Neural progenitor cell (in vitro differentiated cells): ENCODE data around the gene OGDHL. TPM values are rescaled to one million over a fixed set of nuclear protein-coding genes. Genes with fewer than 3 reads are reported as not detected.

ENCODE experiments used
- DNase-seq: peaks from one replicate; pipeline ENCODE4 v3.0.0-alpha.2; 2016; ENCODE audit warnings: low spot score
- H2AFZ ChIP-seq: fragments of 200-600 bp; sonication (generic); replicated peaks from 2 replicates; pipeline ENCODE4 v1.6.1; 2016; ENCODE audit warnings: antibody characterized with exemption
- H3F3A ChIP-seq: fragments of 200-600 bp; sonication (generic); 2 replicates; pipeline ENCODE4 v1.6.1; 2016; ENCODE audit warnings: antibody characterized with exemption, low read depth
- H3K27ac ChIP-seq: fragments of 200-600 bp; sonication (generic); 2 replicates; pipeline ENCODE4 v1.5.1; 2016; ENCODE audit warnings: mild to moderate bottlenecking
- H3K27me3 ChIP-seq: fragments of 200-600 bp; sonication (generic); 2 replicates; pipeline ENCODE4 v1.6.1; 2016; ENCODE audit warnings: mild to moderate bottlenecking, moderate library complexity
- H3K36me3 ChIP-seq: fragments of 200-600 bp; sonication (generic); 2 replicates; pipeline ENCODE4 v1.5.1; 2016
- H3K4me1 ChIP-seq: fragments of 200-600 bp; sonication (generic); 2 replicates; pipeline ENCODE4 v1.6.1; 2016; ENCODE audit warnings: mixed run types
- H3K4me2 ChIP-seq: fragments of 200-600 bp; sonication (generic); 2 replicates; pipeline ENCODE4 v1.6.1; 2016
- H3K4me3 ChIP-seq: fragments of 200-600 bp; sonication (generic); 2 replicates; pipeline ENCODE4 v1.5.1; 2016
- H3K79me2 ChIP-seq: fragments of 200-600 bp; sonication (generic); 2 replicates; pipeline ENCODE4 v1.6.1; 2016; ENCODE audit warnings: low read depth
- H3K9ac ChIP-seq: fragments of 200-600 bp; sonication (generic); 2 replicates; pipeline ENCODE4 v1.6.1; 2016
- H3K9me3 ChIP-seq: fragments of 200-600 bp; sonication (generic); 2 replicates; pipeline ENCODE4 v1.5.1; 2016; ENCODE audit warnings: low read depth
- H4K20me1 ChIP-seq: fragments of 200-600 bp; sonication (generic); 2 replicates; pipeline ENCODE4 v1.6.1; 2016; ENCODE audit warnings: low read depth
- H3K27ac Mint-ChIP-seq: 3 replicates; pipeline ENCODE4 v1.8.0; 2021; ENCODE audit warnings: mixed read lengths
- H3K27me3 Mint-ChIP-seq: 2 replicates; pipeline ENCODE4 v1.8.0; 2022; ENCODE audit warnings: low read depth, mild to moderate bottlenecking, inconsistent platforms, moderate library complexity, mixed read lengths; ENCODE audit not compliant: insufficient read depth
- H3K36me3 Mint-ChIP-seq: 3 replicates; pipeline ENCODE4 v1.8.0; 2021; ENCODE audit warnings: mixed read lengths
- H3K4me1 Mint-ChIP-seq: 3 replicates; pipeline ENCODE4 v1.8.0; 2021; ENCODE audit warnings: mixed read lengths
- H3K4me3 Mint-ChIP-seq: 3 replicates; pipeline ENCODE4 v1.8.0; 2021; ENCODE audit warnings: mild to moderate bottlenecking, moderate library complexity, mixed read lengths
- H3K9me3 Mint-ChIP-seq: 3 replicates; pipeline ENCODE4 v1.8.0; 2020; ENCODE audit warnings: mixed read lengths
- EZH2 ChIP-seq: fragments of 200-600 bp; sonication (generic); IDR thresholded peaks from 2 replicates; pipeline ENCODE4 v1.6.1; 2017; ENCODE audit warnings: antibody characterized with exemption, mild to moderate bottlenecking, moderate library complexity
- EZH2phosphoT487 ChIP-seq: fragments of 200-600 bp; sonication (generic); IDR thresholded peaks from 2 replicates; pipeline ENCODE4 v1.6.1; 2017; ENCODE audit warnings: antibody characterized with exemption
- total RNA-seq: library from RNA; depleted of rRNA; stranded (reverse); fragments of >200 nt; gene quantifications from 2 replicates; pipeline ENCODE4 v1.2.3, GENCODE V29; 2015; ENCODE audit warnings: low replicate concordance
- TF ChIP-seq, protein P1 (sequence below): fragments of 200-600 bp; sonication (generic); IDR thresholded peaks from 2 replicates; pipeline ENCODE4 v1.5.1; 2017; ENCODE audit warnings: antibody characterized with exemption, mild to moderate bottlenecking

Gene OGDHL
- total RNA-seq, 1 donor from 2014 or later = 0.34 TPM

- H3K4me2 ChIP-seq = peak overlapping the region; percentile 38
- no peaks in the 10 kb centered on the region for H3K9me3 ChIP-seq
- no peak overlapping the region for H3K4me3 ChIP-seq
- H3K36me3 Mint-ChIP-seq = no peaks in the 10 kb centered on the region
- no peak overlapping the region for H2AFZ ChIP-seq
- TF ChIP-seq EZH2 (peak; percentile 39), EZH2phosphoT487 (no peak)
- peaks cover 8% of the 10 kb centered on the region for H3K9me3 Mint-ChIP-seq
- H3K9ac ChIP-seq = no peak overlapping the region
- peaks cover 31% of the 10 kb centered on the region for H3K4me1 Mint-ChIP-seq
- H3K27me3 ChIP-seq = peaks cover 74% of the 10 kb centered on the region
- peaks cover 16% of the 10 kb centered on the region for H3K27me3 Mint-ChIP-seq
- DNase-seq = no peak
- H3K27ac ChIP-seq = no peak overlapping the region
- H3K27ac Mint-ChIP-seq = no peak overlapping the region
- no peaks in the 10 kb centered on the region for H3K36me3 ChIP-seq
- no peak overlapping the region for H3K4me3 Mint-ChIP-seq
- H3F3A ChIP-seq = no peaks in the 10 kb centered on the region
- no peaks in the 10 kb centered on the region for H4K20me1 ChIP-seq
- H3K4me1 ChIP-seq = peaks cover 11% of the 10 kb centered on the region
- no peaks in the 10 kb centered on the region for H3K79me2 ChIP-seq
Measured at GRCh38 chr10:49688920-49689319, 73.2 kb downstream of the OGDHL start.

- Mint-ChIP-seq H3K27me3 (peaks cover 16% of the 10 kb centered on the region), H3K4me3 (no peak overlapping the region), H3K36me3 (no peaks in the 10 kb centered on the region), H3K9me3 (peaks cover 8% of the 10 kb centered on the region), H3K27ac (no peak overlapping the region), H3K4me1 (peaks cover 31% of the 10 kb centered on the region)
- H3K9me3 ChIP-seq = no peaks in the 10 kb centered on the region
- H3K4me1 ChIP-seq = peaks cover 11% of the 10 kb centered on the region
- DNase-seq = peak; percentile 18
- H3K4me3 ChIP-seq = no peak overlapping the region
- TF ChIP-seq, protein P1, sequence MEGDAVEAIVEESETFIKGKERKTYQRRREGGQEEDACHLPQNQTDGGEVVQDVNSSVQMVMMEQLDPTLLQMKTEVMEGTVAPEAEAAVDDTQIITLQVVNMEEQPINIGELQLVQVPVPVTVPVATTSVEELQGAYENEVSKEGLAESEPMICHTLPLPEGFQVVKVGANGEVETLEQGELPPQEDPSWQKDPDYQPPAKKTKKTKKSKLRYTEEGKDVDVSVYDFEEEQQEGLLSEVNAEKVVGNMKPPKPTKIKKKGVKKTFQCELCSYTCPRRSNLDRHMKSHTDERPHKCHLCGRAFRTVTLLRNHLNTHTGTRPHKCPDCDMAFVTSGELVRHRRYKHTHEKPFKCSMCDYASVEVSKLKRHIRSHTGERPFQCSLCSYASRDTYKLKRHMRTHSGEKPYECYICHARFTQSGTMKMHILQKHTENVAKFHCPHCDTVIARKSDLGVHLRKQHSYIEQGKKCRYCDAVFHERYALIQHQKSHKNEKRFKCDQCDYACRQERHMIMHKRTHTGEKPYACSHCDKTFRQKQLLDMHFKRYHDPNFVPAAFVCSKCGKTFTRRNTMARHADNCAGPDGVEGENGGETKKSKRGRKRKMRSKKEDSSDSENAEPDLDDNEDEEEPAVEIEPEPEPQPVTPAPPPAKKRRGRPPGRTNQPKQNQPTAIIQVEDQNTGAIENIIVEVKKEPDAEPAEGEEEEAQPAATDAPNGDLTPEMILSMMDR = no peak
- no peak for TF ChIP-seq EZH2
- peaks cover 70% of the 10 kb centered on the region for H3K27me3 ChIP-seq
- H2AFZ ChIP-seq = no peak overlapping the region
- peak overlapping the region; percentile 38 for H3K4me2 ChIP-seq
- H3K79me2 ChIP-seq = no peaks in the 10 kb centered on the region
- no peak overlapping the region for H3K9ac ChIP-seq
- no peak overlapping the region for H3K27ac ChIP-seq
- no peaks in the 10 kb centered on the region for H3K36me3 ChIP-seq
- no peaks in the 10 kb centered on the region for H4K20me1 ChIP-seq
- H3F3A ChIP-seq = no peaks in the 10 kb centered on the region
Measured at GRCh38 chr10:49688261-49688846, 73.8 kb downstream of the OGDHL start.

DNA sequence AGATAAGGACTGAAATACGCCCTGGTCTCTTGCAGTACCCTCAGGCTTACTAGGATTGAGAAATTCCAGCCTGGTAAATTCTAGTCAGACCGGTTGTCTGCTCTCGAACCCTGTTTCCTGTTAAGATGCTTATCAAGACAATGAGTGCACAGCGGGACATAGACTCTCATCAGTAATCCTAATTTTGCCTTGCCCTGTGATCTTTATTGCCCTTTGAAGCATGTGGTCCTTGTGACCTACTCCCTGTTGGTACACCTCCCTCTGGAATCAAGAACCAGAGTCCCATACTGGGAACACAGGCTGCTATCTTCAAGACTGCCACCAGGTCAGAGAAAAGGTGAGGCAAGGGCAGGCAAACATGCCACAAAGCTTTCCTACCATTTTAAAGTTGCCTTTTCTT lies 75.5 kb downstream of the OGDHL start:
- Mint-ChIP-seq H3K4me3 (no peak overlapping the region), H3K9me3 (peaks cover 8% of the 10 kb centered on the region), H3K36me3 (no peaks in the 10 kb centered on the region), H3K27ac (no peak overlapping the region), H3K4me1 (peaks cover 31% of the 10 kb centered on the region), H3K27me3 (peaks cover 16% of the 10 kb centered on the region)
- no peaks in the 10 kb centered on the region for H3K36me3 ChIP-seq
- no peak overlapping the region for H2AFZ ChIP-seq
- no peak overlapping the region for H3K4me3 ChIP-seq
- H3K27me3 ChIP-seq = peaks cover 59% of the 10 kb centered on the region
- no peaks in the 10 kb centered on the region for H3K79me2 ChIP-seq
- H3K4me1 ChIP-seq = peaks cover 11% of the 10 kb centered on the region
- no peak overlapping the region for H3K27ac ChIP-seq
- no peaks in the 10 kb centered on the region for H3K9me3 ChIP-seq
- DNase-seq = no peak
- TF ChIP-seq, protein P1 = no peak
- TF ChIP-seq EZH2 (no peak), EZH2phosphoT487 (no peak)
- no peak overlapping the region for H3K4me2 ChIP-seq
- no peaks in the 10 kb centered on the region for H3F3A ChIP-seq
- H4K20me1 ChIP-seq = no peaks in the 10 kb centered on the region
- H3K9ac ChIP-seq = no peak overlapping the region

Other genes with a start within 250 kb of the OGDHL start
- gene ERCC6, start 223.2 kb downstream of the OGDHL start, total RNA-seq = 8.5 and 10.5 TPM in 2 replicates
- not detected in 2 replicates for gene SLC18A3, start 152.0 kb downstream of the OGDHL start, total RNA-seq
- gene CHAT, start 148.3 kb downstream of the OGDHL start, total RNA-seq = not detected in 2 replicates
- gene C10orf53, start 82.7 kb downstream of the OGDHL start, total RNA-seq = not detected in 2 replicates
- 57.5 and 67.2 TPM in 2 replicates for gene PARG, start 179.7 kb upstream of the OGDHL start, total RNA-seq
- gene TIMM23B, start 179.7 kb upstream of the OGDHL start, total RNA-seq = 17.3 and 19.5 TPM in 2 replicates
- 12.3 TPM in 2 replicates for gene AGAP6, start 226.1 kb upstream of the OGDHL start, total RNA-seq